Right lobe of liver (tissue), 6 donors: ENCODE measurements around the gene ARHGEF38. TPM values are rescaled to one million over a fixed set of nuclear protein-coding genes. Genes with fewer than 3 reads are reported as not detected.

ENCODE experiments used
- ATAC-seq, 4 donors: fragments of 200-7000 bp; cut with Tn5 transposase; one replicate each; pipeline ENCODE4 v1.9.1; 2020; ENCODE audit warnings: mild to moderate bottlenecking in 4 of 4, moderate library complexity in 4 of 4
- DNase-seq, 3 donors: peaks; one replicate each; pipeline ENCODE4 v3.0.0-alpha.2; 2020
- H3K27ac ChIP-seq, 3 donors: fragments of 200-600 bp; one replicate each; pipeline ENCODE4 v1.8.0; 2022
- H3K27me3 ChIP-seq, 2 donors: fragments of 200-600 bp; one replicate each; pipeline ENCODE4 v1.8.0; 2022
- H3K36me3 ChIP-seq, 4 donors: fragments of 200-600 bp; sonication (generic) in 1 of 4; one replicate each; pipeline versions ENCODE4 v1.5.1 to v1.8.0; 2017 to 2022; ENCODE audit warnings: control low read depth in 1 of 4
- H3K4me1 ChIP-seq, 4 donors: fragments of 200-600 bp; sonication (generic) in 1 of 4; one replicate each; pipeline versions ENCODE4 v1.5.1 to v1.8.0; 2017 to 2022; ENCODE audit warnings: control low read depth in 1 of 4
- H3K4me3 ChIP-seq, 3 donors: fragments of 200-600 bp; one replicate each; pipeline ENCODE4 v1.8.0; 2022
- H3K9me3 ChIP-seq, 4 donors: fragments of 200-600 bp; sonication (generic) in 1 of 4; one replicate each; pipeline versions ENCODE4 v1.5.1 to v1.8.0; 2017 to 2022; ENCODE audit warnings: control low read depth in 1 of 4
- POLR2A ChIP-seq: fragments of 450-650 bp; IDR thresholded peaks from one replicate; pipeline ENCODE4 v1.6.1; 2017; ENCODE audit warnings: antibody characterized with exemption, mild to moderate bottlenecking
- WGBS: methylation state at CpG from one replicate; pipeline ENCODE4 v1.1.6; 2018; ENCODE audit warnings: low coverage, low lambda C conversion rate; ENCODE audit not compliant: insufficient coverage; ENCODE audit errors: missing lambda C conversion rate; 5-methylcytosine and 5-hydroxymethylcytosine counted together
- intact Hi-C, 2 donors: fragments of 100-400 bp; cut with DNase I; formaldehyde crosslinking; loops; one replicate each; pipeline versions ENCODE4 v1.11.2 to v1.14.1; 2022
- total RNA-seq, 6 experiments: library from RNA; depleted of rRNA in 2 of 6; stranded (reverse); fragments of >200 nt in 2 of 6; fragmentation: NEBNext Ultra II Directional in 3 of 6; extraction: Animal tissue kit (Norgen Biotek cat#: 25700) in 3 of 6; gene quantifications; one replicate each; pipeline versions ENCODE4 v1.1.0 to v1.2.4, GENCODE V29; 2016 to 2023
- TF ChIP-seq, protein P1 (sequence below), 4 donors: fragments of 200-600 bp in 3 of 4; fragments of 450-650 bp in 1 of 4; IDR thresholded peaks; one replicate each; pipeline versions ENCODE4 v1.5.1 to v1.8.0; 2016 to 2022; ENCODE audit warnings: antibody characterized with exemption in 4 of 4, mild to moderate bottlenecking in 2 of 4
- donor health status: DM: no; HTN: yes; CAD: no.
- donor health status: DM: no; HTN: no; CAD: no.
- donor health status: DM: no; HTN: no; CAD: no.
- donor health status: DM: no; HTN: yes; CAD: no.
- donor health status: DM: no; HTN: yes; CAD: no.

The ARHGEF38 gene
- total RNA-seq, 6 experiments from 2014 or later = 0.06 to 0.55 (median 0.15) TPM

DNA sequence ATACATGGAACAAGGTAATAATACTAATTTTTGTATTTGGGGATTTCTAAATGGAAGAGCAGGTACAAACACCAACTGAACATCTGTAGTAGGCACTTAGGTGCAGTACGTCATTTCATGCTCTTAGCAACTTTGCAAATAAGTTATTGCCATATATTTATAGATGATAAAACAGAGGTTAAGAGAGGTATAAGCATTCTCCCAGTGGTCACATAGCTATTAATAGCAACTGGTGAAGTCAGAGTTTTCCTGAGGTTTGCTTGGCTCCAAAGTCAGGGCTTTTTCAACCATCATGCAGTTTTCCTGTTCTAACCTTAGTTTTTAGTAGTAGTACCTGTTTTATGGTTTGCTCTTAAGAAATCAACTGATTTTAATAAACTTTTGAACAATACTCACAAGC, 10.9 kb downstream of the ARHGEF38 start:
- WGBS = 100% methylated on average over 1 of the region's 1 CpG

DNA sequence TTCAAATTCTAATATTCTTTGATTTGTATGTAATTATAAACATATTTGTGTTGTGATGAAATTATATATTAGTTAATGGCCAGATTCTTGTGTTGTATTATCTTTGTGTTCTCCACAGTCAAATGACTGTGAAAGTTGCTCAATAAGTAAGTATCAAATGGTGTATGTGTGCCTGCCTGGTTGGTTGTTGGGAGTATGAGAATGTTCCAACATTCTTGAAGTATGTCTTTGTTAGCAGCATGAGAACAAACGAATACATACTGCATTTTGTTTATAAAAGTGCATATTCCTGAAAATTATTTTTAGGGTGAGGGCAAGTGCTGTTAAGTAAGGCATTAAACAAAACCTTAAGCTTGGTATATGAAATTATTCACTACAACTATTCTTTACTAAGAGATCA, 16.2 kb downstream of the ARHGEF38 start:
- Histone ChIP-seq H3K36me3 (no peaks in the 10 kb centered on the region), H3K27me3 (no peaks in the 10 kb centered on the region), H3K4me3 (no peak overlapping the region), H3K4me1 (no peaks in the 10 kb centered on the region), H3K9me3 (no peaks in the 10 kb centered on the region), H3K27ac (no peak overlapping the region)
- intact Hi-C loops = no loop called here
- no peak for ATAC-seq
- TF ChIP-seq, protein P1, sequence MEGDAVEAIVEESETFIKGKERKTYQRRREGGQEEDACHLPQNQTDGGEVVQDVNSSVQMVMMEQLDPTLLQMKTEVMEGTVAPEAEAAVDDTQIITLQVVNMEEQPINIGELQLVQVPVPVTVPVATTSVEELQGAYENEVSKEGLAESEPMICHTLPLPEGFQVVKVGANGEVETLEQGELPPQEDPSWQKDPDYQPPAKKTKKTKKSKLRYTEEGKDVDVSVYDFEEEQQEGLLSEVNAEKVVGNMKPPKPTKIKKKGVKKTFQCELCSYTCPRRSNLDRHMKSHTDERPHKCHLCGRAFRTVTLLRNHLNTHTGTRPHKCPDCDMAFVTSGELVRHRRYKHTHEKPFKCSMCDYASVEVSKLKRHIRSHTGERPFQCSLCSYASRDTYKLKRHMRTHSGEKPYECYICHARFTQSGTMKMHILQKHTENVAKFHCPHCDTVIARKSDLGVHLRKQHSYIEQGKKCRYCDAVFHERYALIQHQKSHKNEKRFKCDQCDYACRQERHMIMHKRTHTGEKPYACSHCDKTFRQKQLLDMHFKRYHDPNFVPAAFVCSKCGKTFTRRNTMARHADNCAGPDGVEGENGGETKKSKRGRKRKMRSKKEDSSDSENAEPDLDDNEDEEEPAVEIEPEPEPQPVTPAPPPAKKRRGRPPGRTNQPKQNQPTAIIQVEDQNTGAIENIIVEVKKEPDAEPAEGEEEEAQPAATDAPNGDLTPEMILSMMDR (IDR thresholded peaks at IDR 0.05) = no peak
- no peak for TF ChIP-seq POLR2A
- 50% methylated on average over 1 of the region's 1 CpG for WGBS
- no peak for DNase-seq

More for the DNA sequence above, 10.9 kb downstream of the ARHGEF38 start:
- H3K36me3 ChIP-seq = no peaks in the 10 kb centered on the region
- no peak overlapping the region for H3K4me3 ChIP-seq
- no peak overlapping the region for H3K27ac ChIP-seq
- no peak for ATAC-seq
- intact Hi-C loops = no loop called here
- no peaks in the 10 kb centered on the region for H3K9me3 ChIP-seq
- no peak for DNase-seq
- TF ChIP-seq POLR2A = no peak
- TF ChIP-seq, protein P1 (IDR thresholded peaks at IDR 0.05) = no peak
- no peaks in the 10 kb centered on the region for H3K4me1 ChIP-seq
- H3K27me3 ChIP-seq = no peaks in the 10 kb centered on the region

DNA sequence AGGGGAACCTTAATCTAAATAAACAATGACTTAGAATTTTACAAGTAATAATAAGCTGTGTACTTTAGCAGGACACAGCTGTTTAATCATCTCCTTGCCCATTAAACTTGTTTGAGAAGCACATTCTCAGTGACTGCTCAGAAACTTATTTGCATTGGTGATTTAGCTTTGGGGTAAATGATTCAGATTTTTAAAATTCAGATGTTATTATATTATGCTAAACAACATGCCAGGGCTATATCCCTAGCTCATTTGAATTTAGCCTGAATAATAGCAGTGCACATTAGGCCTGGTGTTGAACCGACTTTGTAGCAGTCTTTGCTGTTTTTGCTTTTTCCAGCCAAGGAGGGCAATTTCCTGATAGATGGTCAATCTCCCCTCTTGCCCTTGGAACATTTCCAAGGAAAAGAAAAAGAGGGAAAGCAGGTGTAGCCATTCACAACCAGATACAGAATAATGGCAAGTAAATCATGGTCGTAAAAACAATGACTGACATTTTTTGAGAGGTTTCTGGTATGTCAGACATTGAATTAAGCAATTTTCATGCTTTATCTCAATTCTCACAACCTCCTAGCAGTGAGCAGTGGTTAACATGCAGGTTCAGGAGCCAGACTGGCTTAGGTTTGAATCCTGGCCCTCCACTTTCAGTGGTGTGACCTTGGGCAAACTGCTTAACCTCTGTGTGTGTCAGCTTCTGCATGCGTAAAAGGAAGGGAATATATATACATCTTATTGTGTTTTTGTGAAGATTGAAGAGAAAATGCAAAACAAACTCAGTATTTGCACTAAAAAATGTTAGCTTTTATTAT, 16.8 kb downstream of the ARHGEF38 start:
- DNase-seq (no peak), ATAC-seq (no peak)
- Histone ChIP-seq H3K9me3 (no peaks in the 10 kb centered on the region), H3K4me3 (no peak overlapping the region), H3K4me1 (no peaks in the 10 kb centered on the region), H3K36me3 (no peaks in the 10 kb centered on the region), H3K27ac (no peak overlapping the region), H3K27me3 (no peaks in the 10 kb centered on the region)
- intact Hi-C loops = no loop called here
- whole genome bisulfite sequencing = 84% methylated on average over 3 of the region's 3 CpGs
- TF ChIP-seq, protein P1 (IDR thresholded peaks at IDR 0.05) = no peak
- TF ChIP-seq POLR2A = no peak

DNA sequence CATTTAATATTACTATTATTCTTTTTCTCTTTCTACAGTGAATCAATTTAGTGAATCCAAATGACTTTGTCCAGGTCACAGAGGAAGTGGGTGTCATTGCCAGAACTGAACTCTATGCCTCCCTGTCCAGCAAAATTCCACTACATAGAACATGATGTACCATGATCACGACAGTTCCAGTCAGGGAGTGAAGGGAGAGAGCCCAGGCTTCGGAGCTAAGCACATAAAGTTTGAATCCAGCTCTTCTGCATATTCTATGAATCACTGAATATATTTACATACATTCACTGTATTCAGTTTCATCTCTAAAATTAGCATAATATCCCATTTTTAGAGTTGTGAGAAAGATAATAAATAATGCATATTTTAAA, 17.4 kb downstream of the ARHGEF38 start:
- 53% methylated on average over 2 of the region's 2 CpGs for WGBS
- no peaks in the 10 kb centered on the region for H3K9me3 ChIP-seq
- DNase-seq (no peak), ATAC-seq (peak in 1 of 4 donors; percentile 45)
- TF ChIP-seq, protein P1 (IDR thresholded peaks at IDR 0.05) = no peak
- TF ChIP-seq POLR2A = no peak
- no peaks in the 10 kb centered on the region for H3K4me1 ChIP-seq
- H3K36me3 ChIP-seq = no peaks in the 10 kb centered on the region
- no peak overlapping the region for H3K4me3 ChIP-seq
- no peaks in the 10 kb centered on the region for H3K27me3 ChIP-seq
- no peak overlapping the region for H3K27ac ChIP-seq
- intact Hi-C loops = no loop called here
